GM12878 (cell line): ENCODE data around the gene ABCA7. TPM values are rescaled to one million over a fixed set of nuclear protein-coding genes. Genes with fewer than 3 reads are reported as not detected.

ENCODE experiments used
- ATAC-seq: fragments of 200-7000 bp; cut with Tn5 transposase; 3 replicates; pipeline ENCODE4 v1.9.1; 2020; ENCODE audit warnings: mild to moderate bottlenecking, moderate library complexity
- BruUV-seq: library from RNA; stranded (reverse); fragments of 400-500 nt; replicated peaks from 2 replicates; lab custom pipeline; 2021; lab: Mats Ljungman, UMichigan
- CTCF ChIA-PET: fragments of 300-600 bp; sonication (Branson Sonifier 250); formaldehyde crosslinking; extraction: SDS; loops from one replicate; lab custom pipeline; 2021; ENCODE audit warnings: inconsistent platforms; lab: Yijun Ruan, JAX
- POLR2A ChIA-PET: fragments of 350-600 bp; formaldehyde crosslinking; extraction: SDS; loops from one replicate; lab custom pipeline; 2021; ENCODE audit warnings: inconsistent platforms; lab: Charles Lee
- RAD21 ChIA-PET: fragments of 300-600 bp; sonication (Branson Sonifier 250); formaldehyde crosslinking; loops from one replicate; lab custom pipeline; 2023; ENCODE audit warnings: antibody characterized with exemption; ENCODE audit not compliant: unreplicated experiment; lab: Charles Lee
- SMC1A ChIA-PET: fragments of 300-600 bp; sonication (Branson Sonifier 250); formaldehyde crosslinking; loops from one replicate; lab custom pipeline; 2023; ENCODE audit not compliant: unreplicated experiment, uncharacterized antibody; lab: Charles Lee
- DNase-seq: peaks from one replicate; pipeline ENCODE4 v3.0.0-alpha.2; 2011; ENCODE audit warnings: low read depth, low spot score
- FAIRE-seq: peaks from 3 replicates; lab custom pipeline; 2011; peaks lifted over from hg19 to GRCh38; lab: Jason Lieb, UNC
- H2AFZ ChIP-seq: 2 replicates; pipeline ENCODE4 v1.6.0; 2011; ENCODE audit warnings: low read depth, low read length, control low read depth; ENCODE audit not compliant: control insufficient read depth
- H3K27ac ChIP-seq: 2 replicates; pipeline ENCODE4 v1.5.1; 2011; ENCODE audit warnings: control low read depth; ENCODE audit not compliant: control insufficient read depth, insufficient read depth
- H3K27me3 ChIP-seq, 2 experiments: replicated peaks in 1 of 2; 2 replicates each; pipeline versions ENCODE4 v1.6.0 to v1.6.1; 2011; ENCODE audit warnings: low read length in 1 of 2; ENCODE audit not compliant: control insufficient read depth in 2 of 2, insufficient read depth in 2 of 2
- H3K36me3 ChIP-seq, 2 experiments: 2 replicates each; pipeline ENCODE4 v1.5.1; 2011; ENCODE audit warnings: low read length in 1 of 2; ENCODE audit not compliant: control insufficient read depth in 2 of 2, insufficient read depth in 2 of 2
- H3K4me1 ChIP-seq: 2 replicates; pipeline ENCODE4 v1.6.1; 2011; ENCODE audit warnings: mild to moderate bottlenecking, low read length, moderate library complexity, mixed read lengths; ENCODE audit not compliant: control insufficient read depth, insufficient read depth
- H3K4me2 ChIP-seq: 2 replicates; pipeline ENCODE4 v1.6.0; 2011; ENCODE audit warnings: control low read depth; ENCODE audit not compliant: control insufficient read depth, insufficient read depth
- H3K4me3 ChIP-seq: fragments of 200-600 bp; sonication (generic); 2 replicates; pipeline ENCODE4 v1.5.1; 2016
- H3K79me2 ChIP-seq: 2 replicates; pipeline ENCODE4 v1.6.0; 2011; ENCODE audit warnings: low read length; ENCODE audit not compliant: control insufficient read depth, insufficient read depth
- H3K9ac ChIP-seq: 2 replicates; pipeline ENCODE4 v1.8.0; 2011; ENCODE audit warnings: low read length, control low read depth, mixed read lengths; ENCODE audit not compliant: control insufficient read depth, insufficient read depth
- H3K9me3 ChIP-seq: replicated peaks from 3 replicates; pipeline ENCODE4 v1.5.1; 2011; ENCODE audit warnings: mild to moderate bottlenecking, low read length; ENCODE audit not compliant: control insufficient read depth, insufficient read depth
- H4K20me1 ChIP-seq: 2 replicates; pipeline ENCODE4 v1.6.0; 2011; ENCODE audit not compliant: control insufficient read depth, insufficient read depth
- CHD4 ChIP-seq: fragments of 200-600 bp; sonication (generic); IDR thresholded peaks from 2 replicates; pipeline ENCODE4 v1.6.1; 2016; ENCODE audit warnings: mild to moderate bottlenecking
- DPF2 ChIP-seq: fragments of 450-650 bp; IDR thresholded peaks from 2 replicates; pipeline ENCODE4 v1.6.1; 2017; ENCODE audit warnings: mild to moderate bottlenecking
- E4F1 ChIP-seq: fragments of 450-650 bp; IDR thresholded peaks from 2 replicates; pipeline ENCODE4 v1.6.1; 2018; ENCODE audit warnings: borderline replicate concordance, mild to moderate bottlenecking; ENCODE audit not compliant: partially characterized antibody
- EED ChIP-seq: sonication (generic); IDR thresholded peaks from 2 replicates; pipeline ENCODE4 v1.6.1; 2016; ENCODE audit warnings: antibody characterized with exemption, low read depth
- MYC ChIP-seq: IDR thresholded peaks from 2 replicates; pipeline ENCODE4 v1.6.1; 2011; ENCODE audit warnings: mild to moderate bottlenecking, low read length, moderate library complexity, inconsistent platforms; ENCODE audit not compliant: insufficient read depth, insufficient replicate concordance, insufficient read length, severe bottlenecking
- PAX5 ChIP-seq: IDR thresholded peaks from 2 replicates; pipeline ENCODE4 v1.6.1; 2011; ENCODE audit warnings: low read depth, low read length, borderline replicate concordance
- RAD51 ChIP-seq: fragments of 450-650 bp; IDR thresholded peaks from 2 replicates; pipeline ENCODE4 v1.6.1; 2016; ENCODE audit warnings: moderate library complexity, mild to moderate bottlenecking, inconsistent platforms
- RCOR1 ChIP-seq: conservative IDR thresholded peaks from 2 replicates; pipeline ENCODE4 v1.6.1; 2012; ENCODE audit warnings: low read depth, low read length, improper control_type of control experiment
- SIN3A ChIP-seq: IDR thresholded peaks from 2 replicates; pipeline ENCODE4 v1.6.1; 2012; ENCODE audit warnings: low read depth, low read length, improper control_type of control experiment
- SRF ChIP-seq, 2 experiments: IDR thresholded peaks; 2 replicates each; pipeline ENCODE4 v1.6.1; 2011; ENCODE audit warnings: low read depth in 2 of 2, low read length in 2 of 2, mild to moderate bottlenecking in 1 of 2, moderate library complexity in 1 of 2
- TCF12 ChIP-seq: IDR thresholded peaks from 2 replicates; pipeline ENCODE4 v1.6.1; 2011; ENCODE audit warnings: low read depth, mild to moderate bottlenecking, low read length
- TCF3 ChIP-seq: IDR thresholded peaks from 2 replicates; pipeline ENCODE4 v1.6.1; 2012; ENCODE audit warnings: low read depth, mild to moderate bottlenecking, low read length, borderline replicate concordance; ENCODE audit not compliant: insufficient read depth
- USF1 ChIP-seq: IDR thresholded peaks from 2 replicates; pipeline ENCODE4 v1.6.1; 2011; ENCODE audit warnings: borderline replicate concordance, low read depth, mild to moderate bottlenecking, moderate library complexity, mixed read lengths, low read length; ENCODE audit not compliant: insufficient read depth; ENCODE audit errors: extremely low read length
- ZBTB33 ChIP-seq: fragments of 450-650 bp; IDR thresholded peaks from 2 replicates; pipeline ENCODE4 v1.6.1; 2017; ENCODE audit warnings: mild to moderate bottlenecking
- ZNF207 ChIP-seq: fragments of 450-650 bp; IDR thresholded peaks from 2 replicates; pipeline ENCODE4 v1.6.1; 2014; ENCODE audit warnings: antibody characterized with exemption, mild to moderate bottlenecking, borderline replicate concordance
- ZNF274 ChIP-seq: IDR thresholded peaks from one replicate; pipeline ENCODE4 v1.8.0; 2011; ENCODE audit not compliant: insufficient read length, insufficient read depth
- ZNF622 ChIP-seq: fragments of 450-650 bp; IDR thresholded peaks from 2 replicates; pipeline ENCODE4 v1.6.1; 2017; ENCODE audit warnings: mild to moderate bottlenecking, inconsistent platforms
- WGBS: methylation state at CpG from one replicate; pipeline ENCODE4 v1.1.6; 2016; ENCODE audit warnings: low lambda C conversion rate; ENCODE audit not compliant: insufficient replicate concordance, insufficient coverage; ENCODE audit errors: missing lambda C conversion rate; 5-methylcytosine and 5-hydroxymethylcytosine counted together
- in situ Hi-C: fragments of 300-500 bp; cut with MboI; formaldehyde crosslinking; loops from 9 replicates; pipeline ENCODE4 v1.14.3; 2018; ENCODE audit warnings: mixed read lengths
- intact Hi-C: fragments of 100-400 bp; cut with micrococcal nuclease; formaldehyde crosslinking; loops from one replicate; pipeline ENCODE4 v1.14.2; 2022; ENCODE audit not compliant: unreplicated experiment
- polyA plus RNA-seq, 11 experiments: library from polyadenylated mRNA; depleted of rRNA in 4 of 11; unstranded in 6 of 11; stranded (reverse) in 5 of 11; fragments of >200 nt; fragmentation: Nextera tagmentation in 4 of 11; fragmentation: Illumina TruSeq in 1 of 11; extraction: Ambion mirVana in 4 of 11; extraction: Trizol in 1 of 11; gene quantifications; 1 replicate in 1 of 11; 2 replicates in 10 of 11; pipeline versions ENCODE4 v1.2.1 to v1.2.3, GENCODE V29; 2011 to 2016; ENCODE audit warnings: inconsistent platforms in 2 of 11, missing spikeins in 2 of 11, low read depth in 1 of 11
- total RNA-seq, 4 experiments: library from RNA; depleted of rRNA in 3 of 4; stranded (reverse); fragments of >200 nt in 3 of 4; fragmentation: Illumina TruSeq in 1 of 4; extraction: Trizol in 1 of 4; gene quantifications; 2 replicates each; pipeline versions ENCODE4 v1.2.1 to v1.2.3, GENCODE V29; 2013 to 2021

Gene ABCA7
- total and polyA plus RNA-seq, 10 of the 15 experiments (the other 5 are each of a cell fraction or from before 2014, with no cell fraction given): 1.0 to 49.5 (median 14.8) TPM

GRCh38 chr19:990746-991145, 49.2 kb upstream of the ABCA7 start:
- Histone ChIP-seq H3K27me3 (no peaks in the 10 kb centered on the region), H3K4me3 (no peak overlapping the region), H3K4me1 (no peaks in the 10 kb centered on the region), H3K27ac (no peak overlapping the region), H3K4me2 (no peak overlapping the region), H3K9ac (no peak overlapping the region), H4K20me1 (no peaks in the 10 kb centered on the region), H3K79me2 (no peaks in the 10 kb centered on the region), H3K9me3 (no peaks in the 10 kb centered on the region), H2AFZ (no peak overlapping the region), H3K36me3 (peaks cover 4 to 15% of the 10 kb centered on the region in 2 experiments; a peak in 3 of 4 replicates)
- FAIRE-seq (no peak), DNase-seq (no peak), ATAC-seq (no peak)
- in situ Hi-C loops (no loop called here), intact Hi-C loops (no loop called here)
- ChIA-PET CTCF (no interaction called here), SMC1A (no interaction called here), RAD21 (no interaction called here), POLR2A (interaction anchor here (0.6 kb wide), 1 partner anchor 75 kb away, joined by 3 read pairs; no protein-coding TSS in a partner anchor)
- TF ChIP-seq RAD51 (no peak), SIN3A (no peak), ZNF622 (no peak), SRF (IDR thresholded peaks at IDR 0.05; ENCODE audit: low read depth in 2 of 2, low read length in 2 of 2) (no peak), ZBTB33 (no peak), ZNF274 (no peak), EED (no peak), E4F1 (no peak), TCF3 (no peak), MYC (no peak), CHD4 (no peak), TCF12 (no peak), DPF2 (no peak), PAX5 (no peak), RCOR1 (no peak), ZNF207 (no peak), USF1 (no peak)
- 93% methylated on average over 22 of the region's 23 CpGs for WGBS
- BruUV-seq: no TSS peak
